GM19351 (cell line): Measurements from ENCODE around the gene KRT36.

ENCODE experiments used
- ATAC-seq: cut with Tn5 transposase; IDR thresholded peaks from one replicate; pipeline ENCODE4 v1.9.1; 2021; ENCODE audit warnings: mild to moderate bottlenecking, moderate library complexity; ENCODE audit not compliant: unreplicated experiment

The KRT36 gene

GRCh38 chr17:41489531-41489930, at the start of gene KRT36:
Gene KRT36, minus strand, starts transcription at chr17:41489910. Its CDS starts 46 bp downstream, at chr17:41489864.
- ATAC-seq: no peak

- no peak for ATAC-seq
These were observed 49.4 kb upstream of the KRT36 start for GRCh38 chr17:41539071-41539492.

DNA sequence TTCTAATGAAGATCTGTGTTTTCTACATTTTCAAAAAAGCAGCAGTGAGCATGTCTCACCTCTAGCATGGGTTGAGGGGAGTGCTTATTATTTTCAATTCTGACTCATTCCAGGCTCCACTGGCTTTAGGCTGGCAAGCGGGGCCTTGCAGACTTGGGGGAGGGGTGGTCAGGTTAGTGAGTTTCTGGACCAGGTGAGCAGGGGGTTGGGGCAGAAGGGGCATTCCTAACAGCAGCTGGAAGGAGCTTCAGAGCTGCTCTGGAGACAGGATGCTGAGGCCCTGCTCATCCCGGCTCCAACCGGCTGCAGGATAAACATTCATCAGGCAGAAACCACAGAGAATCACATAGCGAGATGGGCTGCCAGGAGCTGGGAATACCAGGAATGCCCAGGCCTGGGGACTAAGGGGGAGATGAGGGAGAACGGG, 48.9 kb upstream of the KRT36 start:
- ATAC-seq: no peak

DNA sequence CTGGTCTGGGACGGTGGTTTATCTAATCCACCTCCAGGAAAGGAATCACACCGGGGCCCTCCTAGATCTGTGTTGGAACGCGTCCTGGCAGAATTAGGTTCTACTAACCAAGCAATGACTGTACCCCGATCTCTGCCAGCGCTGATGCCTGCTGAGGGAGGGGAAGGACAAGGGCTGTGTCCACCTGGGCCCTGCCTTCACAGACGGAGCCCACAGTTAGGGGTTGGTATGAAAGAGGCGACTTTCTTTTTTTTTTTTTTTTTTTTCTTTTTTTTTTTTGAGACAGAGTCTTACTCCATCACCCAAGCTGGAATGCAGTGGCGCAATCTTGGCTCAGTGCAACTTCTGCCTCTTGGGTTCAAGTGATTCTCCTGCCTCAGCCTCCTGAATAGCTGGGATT, 48.3 kb upstream of the KRT36 start:
- ATAC-seq: no peak

DNA sequence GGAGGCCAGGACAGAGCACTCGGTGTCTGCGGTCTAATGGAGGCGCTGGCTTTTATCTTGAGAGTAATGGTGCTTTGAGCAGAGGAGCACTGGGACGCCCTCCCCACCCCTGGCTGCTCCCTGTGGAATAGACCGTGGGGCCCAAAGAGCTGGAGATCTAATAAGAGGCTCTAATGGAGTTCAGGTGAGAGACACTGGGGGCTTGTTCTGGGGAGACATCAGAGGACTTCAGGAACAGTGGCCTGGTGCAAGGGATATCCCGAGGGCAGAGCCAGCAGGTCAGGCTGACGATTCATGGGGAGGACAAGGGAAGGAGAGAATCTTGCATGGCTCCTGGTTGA, 47.9 kb upstream of the KRT36 start:
- no peak for ATAC-seq

DNA sequence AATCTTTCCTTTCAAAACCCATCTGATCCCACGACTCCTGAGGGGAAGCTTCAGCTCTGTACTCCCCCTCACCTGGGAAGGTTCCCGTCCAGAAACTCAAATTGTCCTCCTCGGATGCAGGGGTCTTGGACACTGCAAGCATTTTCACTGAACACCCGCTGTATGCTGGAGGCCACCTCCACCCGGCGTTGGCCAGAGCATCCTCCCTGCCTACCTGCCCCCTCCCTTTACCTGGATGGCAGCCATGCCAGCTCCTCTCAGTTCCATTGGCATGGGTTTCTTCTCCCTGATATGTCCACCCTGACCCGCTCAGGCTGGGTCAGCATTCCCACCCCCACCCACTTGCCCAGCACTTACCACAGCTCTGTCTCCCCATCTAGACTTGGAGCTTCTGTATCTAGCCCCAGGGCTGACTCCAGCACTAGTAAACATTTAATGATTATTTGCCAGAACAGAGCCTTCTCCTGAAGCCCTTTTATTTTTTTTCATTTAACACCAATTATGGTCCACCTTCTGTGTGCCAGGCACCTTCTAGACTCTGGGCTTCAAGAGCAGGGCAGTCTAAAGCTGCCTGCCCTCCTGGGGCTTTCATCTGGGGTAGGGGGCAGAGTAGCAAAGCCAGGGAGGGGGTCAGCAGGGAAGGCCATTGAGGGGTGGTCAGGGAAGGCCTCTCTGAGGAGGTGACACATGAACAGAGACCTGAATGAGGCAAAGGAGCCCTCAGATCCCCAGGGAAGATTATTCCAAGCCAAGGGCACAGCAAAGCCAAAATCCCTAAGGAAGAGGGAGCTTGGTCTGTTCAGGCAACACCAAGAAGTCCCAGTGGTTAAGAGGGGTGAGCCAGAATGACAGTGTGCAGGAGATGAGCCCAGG, 47.3 kb upstream of the KRT36 start:
- no peak for ATAC-seq

GRCh38 chr17:41535764-41536481, 46.2 kb upstream of the KRT36 start:
- ATAC-seq: no peak

GRCh38 chr17:41534899-41535546, 45.3 kb upstream of the KRT36 start:
- ATAC-seq: no peak

DNA sequence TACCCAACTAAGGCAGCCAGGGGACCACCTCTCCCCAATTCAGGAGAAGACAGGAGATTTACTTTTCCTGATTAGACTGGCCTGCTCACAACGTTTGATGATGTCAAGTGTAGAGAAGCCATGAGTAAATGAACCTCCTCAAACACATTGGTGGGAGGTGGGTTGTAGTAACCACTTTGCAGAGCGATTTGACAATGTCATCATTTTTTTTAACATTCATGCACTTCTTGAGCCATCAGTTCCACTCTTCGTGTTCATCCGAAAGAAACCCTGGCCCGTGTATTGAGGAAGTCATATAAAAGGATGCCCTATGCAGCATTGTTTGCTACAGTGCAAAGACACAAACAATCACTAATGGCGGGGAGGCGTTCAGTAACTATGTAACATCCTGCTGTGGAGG, 43.9 kb upstream of the KRT36 start:
- ATAC-seq: no peak

GRCh38 chr17:41532947-41533570, 43.3 kb upstream of the KRT36 start:
- ATAC-seq: no peak

DNA sequence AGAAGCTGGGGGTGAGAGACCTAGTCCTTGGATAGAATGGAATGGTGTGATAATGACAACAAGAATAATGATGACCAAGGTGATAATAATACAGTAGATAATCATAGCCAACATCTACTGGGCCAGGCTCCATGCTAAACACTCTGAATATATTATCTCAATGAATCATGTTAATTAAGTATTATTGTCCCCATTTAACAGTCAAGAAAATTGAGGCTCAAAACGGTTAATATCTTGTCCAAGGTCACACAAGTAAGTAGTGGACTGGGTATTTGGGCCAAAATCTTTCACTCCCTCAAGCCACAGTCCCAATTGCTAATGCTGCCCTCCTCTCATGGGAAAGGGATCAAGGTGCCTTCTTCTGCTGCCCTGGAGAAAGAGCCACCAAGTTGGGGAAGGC, 42.3 kb upstream of the KRT36 start:
- ATAC-seq: no peak

- ATAC-seq: no peak
These were observed 40.6 kb upstream of the KRT36 start for GRCh38 chr17:41530062-41531048.

- no peak for ATAC-seq
These were observed 39.8 kb upstream of the KRT36 start for GRCh38 chr17:41529491-41529915.

- ATAC-seq: no peak
These were observed 39.2 kb upstream of the KRT36 start for GRCh38 chr17:41528959-41529353.

DNA sequence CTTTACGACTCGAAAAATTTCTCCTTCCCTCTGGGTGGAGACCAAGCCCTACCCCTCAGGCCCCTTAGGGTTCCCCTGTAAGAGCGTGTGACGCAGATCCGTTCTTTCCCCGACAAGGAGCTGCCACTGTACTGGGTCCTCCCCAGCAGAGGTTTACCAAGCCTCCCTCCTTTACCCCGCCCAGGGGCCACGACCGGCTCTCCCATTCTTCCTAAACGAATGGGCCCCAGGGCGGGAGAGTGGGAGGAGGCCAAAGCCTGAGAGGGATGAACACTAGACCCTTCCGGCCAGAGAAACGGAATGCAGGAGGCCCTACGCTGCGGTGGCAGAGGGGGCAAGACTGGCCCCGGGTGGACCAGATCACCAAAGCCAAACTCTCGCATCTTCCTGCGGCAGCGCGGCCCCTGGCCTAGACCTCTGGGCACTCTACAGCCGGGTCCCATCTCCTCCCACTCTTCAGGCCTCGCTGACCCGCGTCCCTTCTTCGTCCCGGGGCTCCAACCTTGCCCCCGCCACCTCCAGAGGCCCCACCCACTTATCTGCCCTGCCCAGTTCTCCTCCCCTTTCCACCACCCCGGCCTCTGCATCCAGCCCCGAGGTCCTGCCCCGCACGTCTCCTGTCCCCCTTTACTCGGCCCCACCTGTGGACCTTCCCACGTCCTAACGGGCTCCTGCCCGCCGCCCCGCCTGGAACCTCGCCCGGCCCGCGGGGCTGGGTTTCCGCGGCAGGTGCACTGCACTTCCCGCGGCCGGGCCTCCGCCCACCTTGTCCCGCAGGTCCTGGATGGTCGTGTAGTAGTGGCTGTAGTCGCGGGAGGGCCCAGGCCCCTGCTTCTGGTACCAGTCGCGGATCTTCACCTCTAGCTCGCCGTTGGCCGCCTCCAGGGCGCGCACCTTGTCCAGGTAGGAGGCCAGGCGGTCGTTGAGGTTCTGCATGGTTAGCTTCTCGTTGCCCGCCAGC, 37.6 kb upstream of the KRT36 start:
- no peak for ATAC-seq

DNA sequence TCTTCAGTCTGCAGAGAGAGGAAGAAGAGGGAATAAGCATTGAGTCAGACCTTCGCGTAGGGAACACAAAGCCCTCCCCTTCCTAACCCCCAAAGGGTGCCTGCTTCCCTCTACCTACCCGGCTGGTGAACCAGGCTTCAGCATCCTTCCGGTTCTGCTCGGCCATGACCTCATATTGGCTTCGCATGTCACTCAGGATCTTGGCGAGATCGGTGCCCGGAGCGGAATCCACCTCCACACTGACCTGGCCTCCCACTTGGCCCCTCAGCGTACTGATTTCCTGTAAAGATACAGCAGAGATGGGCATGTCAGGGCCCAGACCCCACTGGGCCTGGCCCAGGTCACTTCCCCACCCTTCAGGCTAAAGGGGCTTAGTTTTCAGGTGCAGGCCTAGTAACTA, 34.6 kb upstream of the KRT36 start:
- ATAC-seq: no peak

- ATAC-seq: no peak
These were observed 34.1 kb upstream of the KRT36 start for GRCh38 chr17:41523787-41524186.

GRCh38 chr17:41523225-41523593, 33.5 kb upstream of the KRT36 start:
- no peak for ATAC-seq
